D721Med (cell line): Measurements from ENCODE around the gene DMRT3.
"Not testable (repeated sequence)": the region's sequence is repeated elsewhere in the genome, so short reads cannot be mapped to it uniquely, and the experiment has no call there.

Experiments
- DNase-seq: peaks from one replicate; pipeline ENCODE4 v3.0.0; 2011; ENCODE audit warnings: low spot score; ENCODE audit not compliant: insufficient read length
- FAIRE-seq: peaks from 2 replicates; lab custom pipeline; 2011; peaks lifted over from hg19 to GRCh38; lab: Jason Lieb, UNC
- TF ChIP-seq, protein P1 (sequence below): IDR thresholded peaks from 2 replicates; pipeline ENCODE4 v1.5.1; 2012; ENCODE audit warnings: mild to moderate bottlenecking, control low read depth; ENCODE audit not compliant: insufficient read depth; ENCODE audit errors: missing control alignments

DMRT3 gene

DNA sequence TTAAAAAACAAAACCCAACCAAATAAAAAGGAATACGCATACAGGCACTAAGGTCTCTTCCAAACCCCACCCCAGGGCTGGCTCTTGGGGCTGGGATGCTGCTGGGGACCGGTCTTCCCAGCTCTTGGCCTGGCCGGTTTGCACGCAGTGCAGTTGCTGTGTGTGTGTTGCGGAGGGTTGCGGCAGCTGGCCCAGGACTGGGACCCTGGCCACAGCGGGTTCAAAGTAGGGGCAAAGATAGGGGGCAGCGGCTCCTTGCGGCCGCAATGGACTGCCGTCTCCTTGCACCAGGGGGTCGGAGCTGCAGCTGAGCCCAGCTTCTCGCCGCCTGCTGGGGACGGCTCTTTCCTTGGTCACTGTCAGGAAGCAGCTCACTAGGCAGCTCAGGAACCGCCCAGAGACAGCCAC lies 5.0 kb downstream of the DMRT3 start:
- TF ChIP-seq, protein P1, sequence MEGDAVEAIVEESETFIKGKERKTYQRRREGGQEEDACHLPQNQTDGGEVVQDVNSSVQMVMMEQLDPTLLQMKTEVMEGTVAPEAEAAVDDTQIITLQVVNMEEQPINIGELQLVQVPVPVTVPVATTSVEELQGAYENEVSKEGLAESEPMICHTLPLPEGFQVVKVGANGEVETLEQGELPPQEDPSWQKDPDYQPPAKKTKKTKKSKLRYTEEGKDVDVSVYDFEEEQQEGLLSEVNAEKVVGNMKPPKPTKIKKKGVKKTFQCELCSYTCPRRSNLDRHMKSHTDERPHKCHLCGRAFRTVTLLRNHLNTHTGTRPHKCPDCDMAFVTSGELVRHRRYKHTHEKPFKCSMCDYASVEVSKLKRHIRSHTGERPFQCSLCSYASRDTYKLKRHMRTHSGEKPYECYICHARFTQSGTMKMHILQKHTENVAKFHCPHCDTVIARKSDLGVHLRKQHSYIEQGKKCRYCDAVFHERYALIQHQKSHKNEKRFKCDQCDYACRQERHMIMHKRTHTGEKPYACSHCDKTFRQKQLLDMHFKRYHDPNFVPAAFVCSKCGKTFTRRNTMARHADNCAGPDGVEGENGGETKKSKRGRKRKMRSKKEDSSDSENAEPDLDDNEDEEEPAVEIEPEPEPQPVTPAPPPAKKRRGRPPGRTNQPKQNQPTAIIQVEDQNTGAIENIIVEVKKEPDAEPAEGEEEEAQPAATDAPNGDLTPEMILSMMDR = no peak
- FAIRE-seq (no peak), DNase-seq (no peak)

DNA sequence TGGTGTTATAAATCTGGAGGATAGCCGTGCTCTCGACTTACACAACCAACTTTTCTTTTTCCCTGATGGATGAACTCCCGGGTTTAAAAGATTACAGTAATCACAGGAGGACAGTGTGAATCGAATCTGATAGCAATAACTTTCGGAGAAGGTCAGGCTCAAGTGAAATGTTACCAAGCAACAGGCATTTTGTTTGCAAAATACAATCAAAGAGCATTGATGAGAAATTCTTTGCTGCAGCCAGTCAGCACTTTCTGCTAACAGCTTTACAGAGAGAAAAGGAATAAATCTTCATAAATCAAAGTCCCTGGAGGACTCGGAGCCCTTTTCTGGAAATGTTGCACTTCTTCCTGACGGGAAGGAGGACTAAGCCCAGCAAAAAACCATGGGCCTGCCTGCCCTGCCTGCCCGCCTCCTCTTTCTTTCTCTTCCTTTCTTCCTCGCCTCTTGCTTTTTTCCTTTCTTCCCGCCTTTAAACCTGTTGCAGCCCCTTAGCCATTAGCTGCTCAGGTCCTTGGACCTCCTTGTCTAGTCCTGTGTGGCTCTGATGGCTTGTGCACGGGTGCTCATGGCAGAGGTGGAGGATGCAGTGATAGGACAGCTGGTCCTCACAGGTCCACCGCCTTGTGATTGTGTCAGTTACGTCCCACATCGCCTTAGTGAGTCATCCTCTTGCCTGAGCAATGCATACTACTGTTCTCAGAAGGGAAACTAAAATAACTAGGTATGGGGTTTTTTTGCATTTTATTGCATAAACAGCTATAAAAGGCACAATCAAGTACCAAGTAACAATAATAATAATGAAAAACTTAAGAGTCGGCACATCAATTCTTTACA lies 6.2 kb downstream of the DMRT3 start:
- FAIRE-seq (no peak), DNase-seq (no peak)
- TF ChIP-seq, protein P1 = no peak

DNA sequence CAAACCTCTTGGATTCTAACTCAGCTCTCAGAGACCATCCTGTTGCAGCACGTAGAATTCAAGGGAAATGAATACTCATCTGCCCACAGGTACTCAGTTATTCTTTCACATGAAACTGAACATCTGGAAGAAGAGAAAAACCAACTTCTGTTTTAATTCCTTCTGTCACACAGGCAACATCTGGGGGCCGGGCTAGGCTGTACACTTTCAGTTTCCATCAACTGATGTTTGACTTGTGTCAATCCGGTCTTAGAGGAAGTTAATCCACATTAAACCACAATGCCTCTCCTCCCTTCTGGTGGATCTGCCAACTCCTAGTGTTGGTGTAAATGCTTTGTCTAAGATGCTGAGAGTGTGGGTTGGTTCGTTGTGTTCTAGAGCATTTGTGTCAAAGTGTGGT lies 17.6 kb downstream of the DMRT3 start:
- DNase-seq = no peak
- TF ChIP-seq, protein P1 = no peak
- no peak for FAIRE-seq

DNA sequence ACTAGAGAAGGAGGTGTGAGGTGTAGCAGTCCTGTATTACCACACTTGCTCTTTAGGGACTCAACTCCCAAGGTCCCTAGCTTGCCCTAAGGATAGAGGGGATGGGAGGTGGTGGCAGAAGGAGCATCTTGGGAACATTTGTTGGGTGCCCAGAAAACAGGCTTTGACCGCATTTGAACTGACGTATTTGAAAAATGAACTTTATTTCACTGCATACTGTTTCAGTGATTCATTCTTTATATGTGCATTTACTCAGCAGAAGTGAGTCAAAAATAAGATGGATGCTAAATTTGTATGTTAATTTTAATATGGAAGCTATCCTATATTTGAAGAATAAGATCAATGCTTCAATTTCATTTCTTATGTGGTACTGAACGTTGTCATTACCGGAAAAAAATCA lies 18.7 kb downstream of the DMRT3 start:
- FAIRE-seq (no peak), DNase-seq (no peak)
- TF ChIP-seq, protein P1 = no peak

DNA sequence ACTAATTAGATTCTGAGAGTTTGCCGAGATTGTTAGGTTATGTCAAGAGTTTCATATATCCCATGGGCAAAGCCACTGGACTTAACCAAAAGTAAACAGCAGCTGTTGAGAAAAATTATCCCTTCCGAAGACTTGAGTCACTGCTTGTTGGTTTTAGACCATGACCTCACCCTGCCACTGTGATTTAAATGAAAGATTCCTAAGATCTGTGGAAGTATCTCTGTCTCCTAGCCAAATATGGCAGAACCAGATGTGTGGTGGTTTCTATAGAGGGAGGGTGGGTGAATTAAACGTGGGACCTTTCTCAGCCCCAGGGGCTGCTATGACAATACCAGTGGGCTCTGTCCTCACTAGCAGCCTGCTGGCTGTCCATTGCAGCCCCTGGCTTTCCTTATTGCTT lies 19.3 kb downstream of the DMRT3 start:
- FAIRE-seq (no peak), DNase-seq (no peak)
- TF ChIP-seq, protein P1 = no peak

DNA sequence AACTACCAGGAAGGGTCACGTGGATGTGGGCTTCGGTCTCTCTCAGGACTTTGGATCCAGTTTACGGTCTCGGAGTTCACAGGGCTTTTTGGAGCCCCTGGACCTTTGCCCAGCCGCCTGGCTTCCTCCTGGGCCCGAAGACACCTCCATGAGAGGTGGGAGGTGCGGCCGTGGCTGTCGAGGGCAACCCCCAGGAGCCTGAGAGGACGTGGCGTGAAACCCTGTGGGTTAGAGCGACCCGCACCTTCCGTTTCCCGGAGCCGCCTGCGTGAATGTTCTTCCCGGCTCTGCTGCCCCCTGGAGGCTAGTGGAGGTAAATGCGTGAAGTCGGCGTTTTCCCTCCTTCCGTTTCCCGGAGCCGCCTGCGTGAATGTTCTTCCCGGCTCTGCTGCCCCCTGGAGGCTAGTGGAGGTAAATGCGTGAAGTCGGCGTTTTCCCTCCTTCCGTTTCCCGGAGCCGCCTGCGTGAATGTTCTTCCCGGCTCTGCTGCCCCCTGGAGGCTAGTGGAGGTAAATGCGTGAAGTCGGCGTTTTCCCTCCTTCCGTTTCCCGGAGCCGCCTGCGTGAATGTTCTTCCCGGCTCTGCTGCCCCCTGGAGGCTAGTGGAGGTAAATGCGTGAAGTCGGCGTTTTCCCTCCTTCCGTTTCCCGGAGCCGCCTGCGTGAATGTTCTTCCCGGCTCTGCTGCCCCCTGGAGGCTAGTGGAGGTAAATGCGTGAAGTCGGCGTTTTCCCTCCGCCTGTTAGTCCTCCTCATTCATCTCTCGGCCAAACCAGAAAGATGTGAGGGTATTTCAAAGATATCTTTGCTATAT lies 22.1 kb downstream of the DMRT3 start:
- FAIRE-seq = not testable (repeated sequence)

DNA sequence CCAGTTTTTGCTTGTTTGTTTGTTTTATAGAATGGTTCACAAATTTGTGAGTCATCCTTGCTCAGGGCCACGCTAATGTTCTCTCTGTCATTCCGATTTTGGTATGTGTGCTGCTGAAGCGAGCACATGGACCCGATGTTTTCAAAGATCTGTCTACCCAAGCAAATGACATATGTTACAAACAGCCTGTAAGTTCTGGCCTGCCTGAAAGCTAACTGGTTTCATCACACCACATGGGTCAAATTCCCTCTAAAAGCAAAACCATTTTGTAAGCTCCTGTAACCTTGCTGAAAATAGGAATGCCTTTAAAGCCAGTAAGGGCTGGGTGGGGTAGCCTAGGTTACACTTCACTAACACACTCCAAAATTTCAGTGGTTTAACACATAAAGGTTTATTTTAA lies 25.4 kb downstream of the DMRT3 start:
- TF ChIP-seq, protein P1 = no peak
- DNase-seq (no peak), FAIRE-seq (no peak)

More for the DNA sequence above, 22.1 kb downstream of the DMRT3 start:
- DNase-seq = not testable (repeated sequence)
